Smooth muscle cell (in vitro differentiated cells): ENCODE data around the gene LRP1B. TPM values are rescaled to one million over a fixed set of nuclear protein-coding genes. Genes with fewer than 3 reads are reported as not detected.

Source experiments
- DNase-seq: peaks from one replicate; lab custom pipeline; 2025; ENCODE audit not compliant: unreplicated experiment; lab: John Stamatoyannopoulos, UW
- H2AFZ ChIP-seq: fragments of 200-600 bp; sonication (generic); 2 replicates; pipeline ENCODE4 v1.6.0; 2016; ENCODE audit warnings: antibody characterized with exemption, low read depth, mild to moderate bottlenecking
- H3F3A ChIP-seq: fragments of 200-600 bp; sonication (generic); 2 replicates; pipeline ENCODE4 v1.6.0; 2017; ENCODE audit warnings: antibody characterized with exemption, low read depth
- H3K27ac ChIP-seq: fragments of 200-600 bp; sonication (generic); 2 replicates; pipeline ENCODE4 v1.5.1; 2016; ENCODE audit warnings: low read depth, mild to moderate bottlenecking
- H3K27me3 ChIP-seq: fragments of 200-600 bp; sonication (generic); 2 replicates; pipeline ENCODE4 v1.6.1; 2016; ENCODE audit warnings: low read depth, mild to moderate bottlenecking
- H3K36me3 ChIP-seq: fragments of 200-600 bp; sonication (generic); 2 replicates; pipeline ENCODE4 v1.5.1; 2016; ENCODE audit warnings: low read depth
- H3K4me1 ChIP-seq: fragments of 200-600 bp; sonication (generic); 2 replicates; pipeline ENCODE4 v1.5.1; 2016; ENCODE audit warnings: low read depth
- H3K4me2 ChIP-seq: fragments of 200-600 bp; sonication (generic); 2 replicates; pipeline ENCODE4 v1.6.0; 2016; ENCODE audit warnings: mild to moderate bottlenecking
- H3K4me3 ChIP-seq: fragments of 200-600 bp; sonication (generic); 2 replicates; pipeline ENCODE4 v1.5.1; 2016; ENCODE audit warnings: mild to moderate bottlenecking
- H3K79me2 ChIP-seq: fragments of 200-600 bp; sonication (generic); 2 replicates; pipeline ENCODE4 v1.6.0; 2016; ENCODE audit warnings: low read depth, mild to moderate bottlenecking
- H3K9ac ChIP-seq: fragments of 200-600 bp; sonication (generic); 2 replicates; pipeline ENCODE4 v1.6.0; 2016; ENCODE audit warnings: low read depth
- H3K9me3 ChIP-seq: fragments of 200-600 bp; sonication (generic); replicated peaks from 2 replicates; pipeline ENCODE4 v1.5.1; 2016; ENCODE audit warnings: low read depth
- H4K20me1 ChIP-seq: fragments of 200-600 bp; sonication (generic); 2 replicates; pipeline ENCODE4 v1.6.0; 2016; ENCODE audit warnings: low read depth
- CTCF ChIP-seq: fragments of 200-600 bp; sonication (generic); IDR thresholded peaks from 2 replicates; pipeline ENCODE4 v1.5.1; 2017; ENCODE audit warnings: borderline replicate concordance, mild to moderate bottlenecking, antibody characterized with exemption; ENCODE audit not compliant: insufficient read depth, poor library complexity, severe bottlenecking
- whole genome bisulfite sequencing: methylation state at CpG from one replicate; pipeline ENCODE4 v1.1.7; 2016; ENCODE audit warnings: low lambda C conversion rate; 5-methylcytosine and 5-hydroxymethylcytosine counted together
- polyA plus RNA-seq: library from polyadenylated mRNA; unstranded; fragments of >200 nt; fragmentation: Nextera tagmentation; extraction: Ambion mirVana; gene quantifications from 2 replicates; pipeline ENCODE4 v1.2.1, GENCODE V29; 2016
- total RNA-seq: library from RNA; depleted of rRNA; stranded (reverse); fragments of >200 nt; gene quantifications from 2 replicates; pipeline ENCODE4 v1.2.3, GENCODE V29; 2014

LRP1B gene
- total and polyA plus RNA-seq, 2 experiments from 2014 or later = 0.08 to 2.9 TPM

DNA sequence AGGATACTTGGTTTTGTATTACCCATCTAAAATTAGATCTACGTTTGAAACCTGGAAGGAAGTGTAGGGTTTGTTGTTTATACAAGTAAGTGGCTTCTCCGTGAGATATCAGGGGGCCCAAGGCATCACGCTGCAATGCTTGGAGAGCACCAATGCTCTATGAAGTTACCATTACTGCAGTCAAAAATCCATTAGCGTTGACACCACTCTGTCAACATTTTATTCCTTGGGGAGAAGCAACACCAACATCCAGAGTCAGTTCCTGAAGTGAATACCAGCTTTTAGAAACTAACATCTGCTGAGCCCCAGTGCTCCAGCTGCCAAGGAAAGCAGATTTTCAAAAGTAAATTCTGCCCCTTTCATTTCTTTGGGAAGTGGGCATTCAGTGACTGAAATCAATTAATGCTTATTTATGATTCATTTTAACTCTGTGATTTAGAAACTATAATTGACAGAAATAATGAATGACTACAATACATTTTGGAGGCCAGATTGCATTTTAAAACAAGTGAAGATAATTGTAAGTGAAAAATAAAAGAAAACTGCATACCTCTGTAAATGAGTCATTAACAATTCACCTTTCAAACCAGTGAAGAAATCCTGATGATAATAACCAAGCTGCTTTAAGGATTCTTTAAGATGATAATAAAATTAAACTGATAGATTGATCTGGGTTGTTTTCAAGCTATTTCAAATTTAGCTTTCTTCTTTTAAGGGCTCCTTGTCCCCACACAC is 30.5 kb downstream of the LRP1B start:
- H3K27ac ChIP-seq = no peak overlapping the region
- no peak overlapping the region for H2AFZ ChIP-seq
- H3K9me3 ChIP-seq = no peaks in the 10 kb centered on the region
- H3K79me2 ChIP-seq = no peaks in the 10 kb centered on the region
- 87% methylated on average over 4 of the region's 4 CpGs for WGBS
- H3K9ac ChIP-seq = no peak overlapping the region
- H4K20me1 ChIP-seq = no peaks in the 10 kb centered on the region
- TF ChIP-seq CTCF = no peak
- no peak overlapping the region for H3K4me2 ChIP-seq
- no peaks in the 10 kb centered on the region for H3F3A ChIP-seq
- no peaks in the 10 kb centered on the region for H3K4me1 ChIP-seq
- no peak for DNase-seq
- H3K4me3 ChIP-seq = no peak overlapping the region
- H3K36me3 ChIP-seq = no peaks in the 10 kb centered on the region
- no peaks in the 10 kb centered on the region for H3K27me3 ChIP-seq

DNA sequence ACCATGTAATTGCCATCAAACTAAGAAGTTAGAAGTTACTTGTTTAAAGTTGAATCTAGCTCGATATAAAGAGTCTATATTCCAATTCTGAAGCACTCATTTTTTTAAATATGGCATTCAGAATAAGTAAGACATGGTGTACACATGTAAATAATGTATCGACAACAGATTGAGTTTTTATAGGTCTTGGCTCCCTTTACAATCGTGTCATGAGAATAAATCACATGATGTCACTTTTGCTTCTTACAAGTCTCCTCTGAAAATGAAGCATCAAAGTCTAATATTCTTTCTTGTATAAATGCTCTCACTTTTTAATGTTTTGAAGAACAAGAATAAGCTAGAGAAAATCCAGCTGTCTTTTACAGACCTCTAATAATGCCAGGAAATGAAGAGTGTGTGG is 33.1 kb downstream of the LRP1B start:
- no peak for DNase-seq
- no peak overlapping the region for H3K4me3 ChIP-seq
- 85% methylated on average over 3 of the region's 3 CpGs for WGBS
- H3K79me2 ChIP-seq = no peaks in the 10 kb centered on the region
- H3K27ac ChIP-seq = no peak overlapping the region
- H3K4me1 ChIP-seq = no peaks in the 10 kb centered on the region
- H3K9me3 ChIP-seq = no peaks in the 10 kb centered on the region
- H3K9ac ChIP-seq = no peak overlapping the region
- H2AFZ ChIP-seq = no peak overlapping the region
- H4K20me1 ChIP-seq = no peaks in the 10 kb centered on the region
- H3K36me3 ChIP-seq = no peaks in the 10 kb centered on the region
- no peak overlapping the region for H3K4me2 ChIP-seq
- H3K27me3 ChIP-seq = no peaks in the 10 kb centered on the region
- TF ChIP-seq CTCF = no peak
- H3F3A ChIP-seq = no peaks in the 10 kb centered on the region

DNA sequence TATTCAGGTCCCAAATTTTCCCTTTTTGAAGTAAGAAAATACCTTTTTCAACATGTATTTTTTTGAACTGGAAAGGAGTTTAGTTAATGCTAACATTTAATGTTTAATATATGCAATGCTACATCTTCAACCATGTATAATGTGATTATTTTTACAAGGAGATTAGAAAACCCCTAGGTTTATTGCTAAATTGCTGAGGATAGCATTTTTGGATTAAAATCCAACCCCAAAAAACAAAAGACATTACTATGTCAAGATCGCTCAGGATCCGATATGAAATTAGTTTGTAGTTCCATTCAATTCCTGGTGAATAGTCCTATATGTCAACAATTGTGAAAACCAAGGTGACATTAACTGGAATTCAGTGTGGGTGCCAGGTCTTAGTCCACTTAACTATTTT is 35.2 kb downstream of the LRP1B start:
- WGBS = 98% methylated on average over 2 of the region's 2 CpGs
- H3K79me2 ChIP-seq = no peaks in the 10 kb centered on the region
- no peak for TF ChIP-seq CTCF

DNA sequence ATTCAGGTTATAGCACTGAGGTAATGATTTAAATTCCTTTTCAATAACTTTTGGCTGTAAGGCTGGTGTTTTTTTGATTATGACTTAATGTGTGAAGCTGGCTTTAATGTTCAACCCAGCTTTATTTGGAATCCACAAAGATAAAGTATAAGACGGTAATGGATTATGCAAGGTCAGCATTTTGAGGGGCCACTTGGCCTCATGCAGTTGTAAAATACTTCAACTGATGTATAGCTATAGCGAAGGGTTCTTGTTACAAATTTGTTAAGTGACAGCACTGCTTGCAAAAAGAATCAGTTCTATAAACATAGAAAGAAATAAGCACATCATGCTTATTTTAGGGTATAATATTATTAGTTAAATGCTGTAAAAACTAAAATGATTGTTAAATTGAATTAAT is 36.6 kb downstream of the LRP1B start:
- no peak overlapping the region for H2AFZ ChIP-seq
- H3K9ac ChIP-seq = no peak overlapping the region
- H4K20me1 ChIP-seq = no peaks in the 10 kb centered on the region
- no peaks in the 10 kb centered on the region for H3K79me2 ChIP-seq
- H3K4me3 ChIP-seq = no peak overlapping the region
- no peaks in the 10 kb centered on the region for H3F3A ChIP-seq
- H3K9me3 ChIP-seq = no peaks in the 10 kb centered on the region
- H3K36me3 ChIP-seq = no peaks in the 10 kb centered on the region
- WGBS = 67% methylated on average over 2 of the region's 2 CpGs
- no peaks in the 10 kb centered on the region for H3K27me3 ChIP-seq
- H3K4me2 ChIP-seq = no peak overlapping the region
- no peaks in the 10 kb centered on the region for H3K4me1 ChIP-seq
- no peak for TF ChIP-seq CTCF
- no peak for DNase-seq
- H3K27ac ChIP-seq = no peak overlapping the region

More for the DNA sequence above, 35.2 kb downstream of the LRP1B start:
- Histone ChIP-seq H3K9ac (no peak overlapping the region), H3K4me2 (no peak overlapping the region), H3F3A (no peaks in the 10 kb centered on the region), H3K4me1 (no peaks in the 10 kb centered on the region), H3K27me3 (no peaks in the 10 kb centered on the region), H3K27ac (no peak overlapping the region), H3K9me3 (no peaks in the 10 kb centered on the region), H3K36me3 (no peaks in the 10 kb centered on the region), H3K4me3 (no peak overlapping the region), H4K20me1 (no peaks in the 10 kb centered on the region), H2AFZ (no peak overlapping the region)
- DNase-seq = no peak
